ENCODE results near the gene UTRN.

The UTRN gene

DNA sequence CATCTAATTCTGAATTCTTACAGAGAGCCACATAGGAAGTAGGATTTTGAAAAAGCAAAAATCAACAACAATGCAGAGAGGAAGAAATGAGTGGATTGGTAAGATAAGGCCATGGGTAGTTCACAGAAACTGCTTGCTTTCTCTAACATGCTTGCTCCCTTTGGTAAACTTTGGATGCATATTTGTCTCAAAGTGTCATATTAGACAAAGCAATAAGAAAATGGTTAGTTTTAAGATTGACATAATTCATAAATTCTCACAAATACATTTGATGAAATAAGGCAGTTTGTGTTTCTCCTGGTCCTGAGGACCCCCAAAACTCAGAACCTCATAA is 31.7 kb downstream of the UTRN start:
- TF ChIP-seq, protein P1, sequence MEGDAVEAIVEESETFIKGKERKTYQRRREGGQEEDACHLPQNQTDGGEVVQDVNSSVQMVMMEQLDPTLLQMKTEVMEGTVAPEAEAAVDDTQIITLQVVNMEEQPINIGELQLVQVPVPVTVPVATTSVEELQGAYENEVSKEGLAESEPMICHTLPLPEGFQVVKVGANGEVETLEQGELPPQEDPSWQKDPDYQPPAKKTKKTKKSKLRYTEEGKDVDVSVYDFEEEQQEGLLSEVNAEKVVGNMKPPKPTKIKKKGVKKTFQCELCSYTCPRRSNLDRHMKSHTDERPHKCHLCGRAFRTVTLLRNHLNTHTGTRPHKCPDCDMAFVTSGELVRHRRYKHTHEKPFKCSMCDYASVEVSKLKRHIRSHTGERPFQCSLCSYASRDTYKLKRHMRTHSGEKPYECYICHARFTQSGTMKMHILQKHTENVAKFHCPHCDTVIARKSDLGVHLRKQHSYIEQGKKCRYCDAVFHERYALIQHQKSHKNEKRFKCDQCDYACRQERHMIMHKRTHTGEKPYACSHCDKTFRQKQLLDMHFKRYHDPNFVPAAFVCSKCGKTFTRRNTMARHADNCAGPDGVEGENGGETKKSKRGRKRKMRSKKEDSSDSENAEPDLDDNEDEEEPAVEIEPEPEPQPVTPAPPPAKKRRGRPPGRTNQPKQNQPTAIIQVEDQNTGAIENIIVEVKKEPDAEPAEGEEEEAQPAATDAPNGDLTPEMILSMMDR (conservative IDR thresholded peaks at IDR 0.05; ENCODE audit: low read depth, low read length) = no peak
- H3K27ac ChIP-seq = no peak overlapping the region
- H3K9ac ChIP-seq = no peak overlapping the region
- no peaks in the 10 kb centered on the region for H3K36me3 ChIP-seq (ENCODE audit: insufficient read depth)
- no peak overlapping the region for H3K4me3 ChIP-seq (IDR thresholded peaks at IDR 0.05; ENCODE audit: insufficient read depth, low read depth, low read length)
- H2AFZ ChIP-seq (ENCODE audit: low read depth) = no peak overlapping the region
- H3K4me2 ChIP-seq = no peak overlapping the region
- no peaks in the 10 kb centered on the region for H3K79me2 ChIP-seq (ENCODE audit: insufficient read depth, low read depth)
- H3K4me1 ChIP-seq (ENCODE audit: low read depth, poor library complexity, severe bottlenecking) = no peaks in the 10 kb centered on the region
- H3K27me3 ChIP-seq (ENCODE audit: insufficient read depth, low read depth) = no peaks in the 10 kb centered on the region
- H4K20me1 ChIP-seq (ENCODE audit: insufficient read depth) = no peaks in the 10 kb centered on the region

DNA sequence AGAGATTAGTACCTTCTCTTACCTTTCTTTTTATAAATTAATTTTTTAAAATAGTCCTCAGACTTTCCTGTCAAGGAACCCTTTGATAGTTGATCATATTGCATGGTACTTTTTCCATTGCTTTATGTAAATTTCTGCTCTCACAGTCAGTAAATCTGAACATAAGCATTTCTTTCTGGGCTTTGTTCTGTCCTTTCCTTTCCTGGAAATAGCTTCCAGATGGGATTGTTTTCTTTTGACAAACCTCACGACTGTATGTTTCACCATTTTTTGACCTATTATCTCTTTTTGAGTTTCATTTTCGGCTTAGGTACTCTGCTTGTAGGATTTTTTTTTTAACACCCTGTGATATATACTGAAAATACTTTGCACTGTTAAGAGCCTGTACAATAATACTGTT is 32.6 kb downstream of the UTRN start:
- Histone ChIP-seq H3K27me3 (ENCODE audit: insufficient read depth, low read depth) (no peaks in the 10 kb centered on the region), H2AFZ (ENCODE audit: low read depth) (no peak overlapping the region), H3K79me2 (ENCODE audit: insufficient read depth, low read depth) (no peaks in the 10 kb centered on the region), H3K9ac (no peak overlapping the region), H3K4me2 (no peak overlapping the region), H3K27ac (no peak overlapping the region), H3K4me3 (IDR thresholded peaks at IDR 0.05; ENCODE audit: insufficient read depth, low read depth, low read length) (no peak overlapping the region), H4K20me1 (ENCODE audit: insufficient read depth) (no peaks in the 10 kb centered on the region), H3K4me1 (ENCODE audit: low read depth, poor library complexity, severe bottlenecking) (no peaks in the 10 kb centered on the region), H3K36me3 (ENCODE audit: insufficient read depth) (no peaks in the 10 kb centered on the region)
- TF ChIP-seq, protein P1 (conservative IDR thresholded peaks at IDR 0.05; ENCODE audit: low read depth, low read length) = no peak

DNA sequence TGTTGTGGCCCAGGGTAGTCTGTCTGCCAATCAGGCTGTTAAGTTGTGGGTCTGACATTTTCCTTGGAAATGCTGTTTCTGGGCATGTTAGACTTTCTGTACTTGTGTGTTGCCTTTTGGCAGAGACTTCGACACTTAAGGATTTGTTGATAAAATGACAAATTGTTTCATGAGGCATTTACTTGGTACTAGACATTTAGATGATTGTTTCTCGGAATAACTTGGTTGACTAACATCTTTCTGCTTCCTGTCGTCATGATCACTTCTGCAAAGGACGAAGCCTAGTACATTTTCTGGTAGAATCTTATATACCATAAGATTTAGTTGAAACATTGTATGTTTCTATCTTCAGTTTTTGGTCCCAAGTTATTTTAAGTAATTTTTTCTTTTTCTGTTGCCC is 34.1 kb downstream of the UTRN start:
- TF ChIP-seq, protein P1 (conservative IDR thresholded peaks at IDR 0.05; ENCODE audit: low read depth, low read length) = no peak
- no peak overlapping the region for H3K4me2 ChIP-seq
- no peaks in the 10 kb centered on the region for H3K79me2 ChIP-seq (ENCODE audit: insufficient read depth, low read depth)
- H3K4me3 ChIP-seq (IDR thresholded peaks at IDR 0.05; ENCODE audit: insufficient read depth, low read depth, low read length) = no peak overlapping the region
- no peaks in the 10 kb centered on the region for H3K4me1 ChIP-seq (ENCODE audit: low read depth, poor library complexity, severe bottlenecking)
- H3K9ac ChIP-seq = no peak overlapping the region
- H4K20me1 ChIP-seq (ENCODE audit: insufficient read depth) = no peaks in the 10 kb centered on the region
- H2AFZ ChIP-seq (ENCODE audit: low read depth) = no peak overlapping the region
- no peaks in the 10 kb centered on the region for H3K27me3 ChIP-seq (ENCODE audit: insufficient read depth, low read depth)
- no peak overlapping the region for H3K27ac ChIP-seq
- H3K36me3 ChIP-seq (ENCODE audit: insufficient read depth) = no peaks in the 10 kb centered on the region

DNA sequence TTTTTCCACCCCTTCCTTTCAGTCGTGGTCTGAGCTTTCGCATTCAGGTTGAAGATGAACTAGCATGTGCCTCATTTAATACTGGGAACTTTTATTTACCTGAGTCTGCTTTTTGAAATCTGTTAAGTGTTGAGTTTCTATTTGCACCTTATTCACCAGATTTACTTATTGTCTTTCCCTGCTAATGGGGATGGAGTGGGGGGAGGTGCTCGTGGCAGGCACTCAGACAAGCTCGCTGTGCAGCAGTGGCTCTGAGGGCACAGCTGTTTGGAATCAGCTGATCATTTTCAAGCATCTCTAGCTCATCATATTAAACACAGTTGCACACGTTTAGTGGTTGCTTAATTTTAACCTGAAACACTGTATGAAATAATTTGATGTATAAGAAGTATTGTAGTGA is 35.6 kb downstream of the UTRN start:
- no peak overlapping the region for H3K4me3 ChIP-seq (IDR thresholded peaks at IDR 0.05; ENCODE audit: insufficient read depth, low read depth, low read length)
- H3K27ac ChIP-seq = no peak overlapping the region
- TF ChIP-seq, protein P1 (conservative IDR thresholded peaks at IDR 0.05; ENCODE audit: low read depth, low read length) = no peak
- H3K4me2 ChIP-seq = no peak overlapping the region
- no peaks in the 10 kb centered on the region for H3K36me3 ChIP-seq (ENCODE audit: insufficient read depth)
- no peak overlapping the region for H2AFZ ChIP-seq (ENCODE audit: low read depth)
- no peaks in the 10 kb centered on the region for H4K20me1 ChIP-seq (ENCODE audit: insufficient read depth)
- no peaks in the 10 kb centered on the region for H3K27me3 ChIP-seq (ENCODE audit: insufficient read depth, low read depth)
- no peaks in the 10 kb centered on the region for H3K79me2 ChIP-seq (ENCODE audit: insufficient read depth, low read depth)
- H3K9ac ChIP-seq = no peak overlapping the region
- no peaks in the 10 kb centered on the region for H3K4me1 ChIP-seq (ENCODE audit: low read depth, poor library complexity, severe bottlenecking)
